ENCODE data around the gene BRIP1. TPM values are rescaled to one million over a fixed set of nuclear protein-coding genes. Genes with fewer than 3 reads are reported as not detected.
"Not testable (repeated sequence)": the region's sequence is repeated elsewhere in the genome, so short reads cannot be mapped to it uniquely, and the experiment has no call there.

The BRIP1 gene
- total RNA-seq, 4 donors from 2014 or later = 0.13 to 0.79 (median 0.38) TPM

DNA sequence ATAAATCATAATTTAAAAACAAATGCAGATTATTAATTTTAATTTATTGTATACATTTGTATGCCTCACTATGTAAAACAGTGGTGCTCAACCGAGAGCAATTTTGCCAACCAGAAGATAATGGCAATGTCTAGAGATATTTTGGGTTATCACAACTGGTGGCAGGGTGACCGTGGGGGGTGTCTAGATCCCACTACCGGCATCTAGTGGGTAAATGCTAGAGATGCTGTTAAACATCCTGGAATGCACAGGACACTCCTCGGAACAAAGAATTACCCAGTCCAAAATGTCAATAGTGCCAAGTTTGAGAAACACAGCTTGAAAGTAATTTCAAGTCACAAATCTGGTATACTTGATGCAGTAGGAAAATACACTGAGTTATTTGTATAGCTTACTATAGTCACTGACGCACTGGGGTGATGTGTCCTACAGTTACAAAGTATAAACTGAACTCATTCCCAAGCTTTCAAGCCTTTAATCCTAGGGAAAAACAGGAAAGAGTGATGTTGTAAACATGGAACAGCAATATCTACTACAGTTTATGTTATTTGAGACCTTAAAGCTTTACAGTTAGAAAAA lies 133.5 kb downstream of the BRIP1 start:
- DNase-seq (ENCODE audit: low spot score) (no peak), ATAC-seq (ENCODE audit: low FRiP score) (no peak)

GRCh38 chr17:61728297-61728836 lies 135.0 kb downstream of the BRIP1 start:
- no peak for TF ChIP-seq CTCF (IDR thresholded peaks at IDR 0.05)
- no peak for ATAC-seq (ENCODE audit: low FRiP score)
- no peak for DNase-seq (ENCODE audit: low spot score)

More for the DNA sequence above, 133.5 kb downstream of the BRIP1 start:
- TF ChIP-seq CTCF (IDR thresholded peaks at IDR 0.05) = no peak

DNA sequence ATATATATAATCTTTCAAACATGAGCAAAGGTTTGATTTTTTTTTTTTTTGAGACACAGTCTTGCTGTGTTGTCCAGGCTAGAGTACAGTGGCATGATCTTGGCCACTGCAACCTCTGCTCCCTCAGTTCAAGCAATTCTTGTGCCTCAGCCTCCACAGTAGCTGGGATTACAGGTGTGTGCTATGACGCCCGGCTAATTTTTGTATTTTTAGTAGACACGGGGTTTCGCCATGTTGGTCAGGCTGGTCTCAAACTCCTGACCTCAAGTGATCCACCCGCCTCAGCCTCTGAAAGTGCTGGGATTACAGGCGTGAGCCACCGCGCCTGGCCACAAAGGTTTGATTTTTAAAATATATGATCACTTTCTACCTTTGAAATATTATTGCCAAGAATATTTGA lies 135.5 kb downstream of the BRIP1 start:
- not testable (repeated sequence) for DNase-seq (ENCODE audit: low spot score); ATAC-seq (ENCODE audit: low FRiP score)

- ATAC-seq (ENCODE audit: low FRiP score) (no peak), DNase-seq (ENCODE audit: low spot score) (no peak)
- TF ChIP-seq CTCF (IDR thresholded peaks at IDR 0.05) = no peak
These were observed 136.4 kb downstream of the BRIP1 start for GRCh38 chr17:61726977-61727376.

GRCh38 chr17:61724777-61725176 lies 138.6 kb downstream of the BRIP1 start:
- TF ChIP-seq CTCF (IDR thresholded peaks at IDR 0.05) = no peak
- DNase-seq (ENCODE audit: low spot score) (no peak), ATAC-seq (ENCODE audit: low FRiP score) (no peak)

DNA sequence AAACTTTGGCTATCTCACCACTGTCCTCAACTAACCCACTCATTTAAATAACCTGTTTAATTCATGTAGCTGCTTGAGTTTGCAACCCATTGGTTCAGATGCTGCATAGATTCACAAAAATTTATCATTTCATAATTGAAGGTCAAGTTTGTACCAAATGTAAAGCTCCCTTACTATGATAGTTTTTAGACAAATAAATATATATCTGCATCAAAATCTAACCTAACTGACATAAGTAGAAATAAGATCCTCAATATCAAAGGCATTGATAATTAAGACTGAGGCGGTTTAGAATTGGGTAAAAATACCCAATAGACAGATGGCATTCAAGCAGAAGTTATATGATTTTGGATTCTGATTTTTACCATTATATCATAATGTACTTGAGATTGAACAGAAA lies 139.4 kb downstream of the BRIP1 start:
- no peak for ATAC-seq (ENCODE audit: low FRiP score)
- TF ChIP-seq CTCF (IDR thresholded peaks at IDR 0.05) = no peak
- no peak for DNase-seq (ENCODE audit: low spot score)

DNA sequence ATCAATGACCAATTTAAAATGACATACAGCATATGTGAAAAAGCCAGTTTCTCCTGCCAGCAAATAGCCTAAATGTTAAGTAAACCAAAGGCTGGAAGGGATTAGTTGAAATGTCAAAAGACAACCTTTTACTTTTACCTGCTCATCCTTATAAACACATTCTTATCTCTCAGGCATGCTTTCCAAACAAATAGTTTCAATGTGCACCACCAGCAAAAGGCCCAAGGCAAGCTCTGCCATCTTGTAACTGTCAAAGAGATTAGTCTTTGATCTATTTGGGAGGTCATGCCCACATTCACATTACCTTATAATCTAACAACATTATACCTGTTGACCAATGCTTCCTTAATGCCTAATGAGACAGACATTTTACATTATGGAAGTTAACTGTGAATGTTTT lies 140.1 kb downstream of the BRIP1 start:
- ATAC-seq (ENCODE audit: low FRiP score) (no peak), DNase-seq (ENCODE audit: low spot score) (no peak)
- TF ChIP-seq CTCF (IDR thresholded peaks at IDR 0.05) = no peak

All from omental fat pad (tissue), 4 donors.